NAMALWA (cell line): ENCODE results near the gene KAT6B.

ENCODE experiments used
- DNase-seq: peaks from one replicate; pipeline ENCODE4 v3.0.0-alpha.2; 2015; ENCODE audit warnings: low spot score

Gene KAT6B

DNA sequence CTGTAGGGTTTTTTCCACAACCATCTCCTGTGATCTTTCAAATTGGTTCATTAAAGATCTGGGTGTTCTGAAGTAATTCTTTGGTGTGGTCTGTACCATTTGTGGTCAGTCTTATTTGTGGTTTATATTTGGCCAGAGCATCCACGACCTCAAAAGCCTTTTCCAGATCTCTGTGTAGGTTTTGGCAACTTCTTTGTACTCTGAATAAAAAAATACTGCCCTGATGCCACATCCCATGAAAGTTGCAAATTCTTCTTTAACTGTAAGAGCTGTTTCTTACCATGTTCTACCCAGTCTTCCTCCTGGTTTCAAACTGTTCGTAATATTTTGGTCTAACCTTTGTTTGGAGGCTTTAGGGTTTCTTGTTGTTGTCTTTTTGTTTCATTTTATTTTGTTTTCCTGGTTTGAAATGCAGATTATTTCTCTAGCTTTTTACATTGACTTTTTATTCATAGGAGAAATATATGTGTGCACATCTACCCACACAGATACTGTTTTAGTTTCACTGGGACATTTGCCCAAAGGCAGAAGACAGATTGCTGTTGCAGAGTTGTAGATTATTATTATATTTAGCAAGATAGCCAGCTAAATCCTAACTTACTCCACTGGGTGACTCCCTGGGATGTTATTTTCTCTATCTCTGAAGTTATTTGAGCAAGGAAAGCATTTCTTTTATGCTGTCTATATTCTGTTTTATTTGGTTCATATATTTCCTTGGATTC, 161.8 kb downstream of the KAT6B start:
- DNase-seq, result no peak

DNA sequence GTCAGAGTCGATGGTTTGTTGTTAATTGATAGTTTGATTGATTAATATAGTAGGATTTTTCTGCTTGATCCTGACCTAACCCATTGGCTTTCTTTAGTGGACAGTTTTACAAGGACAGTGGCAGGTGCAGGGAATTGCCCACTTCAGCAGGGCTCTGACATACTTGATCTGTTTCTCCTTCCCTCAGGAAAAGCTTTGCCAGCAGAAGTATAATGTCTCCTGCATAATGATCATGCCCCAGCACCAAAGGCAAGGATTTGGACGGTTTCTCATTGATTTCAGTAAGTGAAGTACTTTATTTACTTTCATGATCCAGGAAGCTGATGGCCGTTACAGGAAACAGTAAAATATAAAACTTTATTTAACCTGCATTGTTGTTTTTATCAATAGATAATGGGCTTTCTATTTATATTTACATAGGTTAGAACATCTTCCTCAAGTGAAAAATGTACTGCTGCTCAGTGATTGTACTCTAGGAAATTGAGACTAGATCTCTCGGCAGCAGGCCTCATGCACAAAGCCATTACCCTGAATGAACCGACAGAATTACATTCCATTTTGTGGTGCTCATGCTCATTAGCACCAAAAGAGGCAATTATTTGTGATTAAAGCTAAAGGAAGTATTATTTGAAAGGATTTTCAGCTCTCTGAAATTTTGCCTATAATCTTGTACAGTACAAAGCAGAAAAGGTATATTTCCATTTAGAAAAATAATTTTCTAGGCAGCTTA, 162.6 kb downstream of the KAT6B start:
- no peak for DNase-seq

- DNase-seq, result peak; percentile 36
Measured at GRCh38 chr10:74991435-74991834, 165.0 kb downstream of the KAT6B start.

DNA sequence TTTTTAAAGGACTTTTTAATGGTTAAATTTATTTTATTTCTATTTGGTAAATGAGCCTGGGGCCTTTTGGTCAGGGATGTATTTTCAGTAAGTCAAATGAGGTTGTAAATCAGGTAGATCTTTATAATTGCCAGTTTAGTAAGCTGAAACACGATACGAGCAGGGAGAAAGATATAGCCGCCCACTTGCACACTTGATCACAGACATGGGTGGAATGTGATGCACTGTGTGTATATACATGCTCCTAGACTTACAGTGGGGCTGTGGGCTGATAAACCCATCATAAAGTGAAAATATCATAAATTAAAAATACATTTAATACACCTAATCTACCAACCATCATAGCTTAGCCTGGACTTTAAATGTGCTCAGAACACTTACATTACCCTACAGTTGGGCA, 165.7 kb downstream of the KAT6B start:
- no peak for DNase-seq

DNA sequence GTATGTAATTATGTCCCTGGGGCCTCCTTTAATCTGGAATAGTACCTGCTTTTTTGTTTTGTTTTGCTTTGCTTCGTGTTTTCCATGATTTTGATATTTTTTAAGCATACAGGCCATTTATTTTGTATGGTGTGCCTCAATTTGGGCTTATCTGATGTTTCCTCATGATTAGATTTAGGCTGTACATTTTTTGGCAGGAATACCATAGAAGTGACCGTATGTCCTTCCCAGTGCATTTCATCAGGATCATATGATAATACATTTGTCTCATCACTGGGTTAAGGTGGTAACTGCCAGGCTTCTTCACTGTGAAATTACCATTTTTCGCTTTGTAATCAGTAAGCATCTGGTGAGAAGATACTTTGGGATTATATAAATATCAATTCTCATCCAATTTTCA, 167.2 kb downstream of the KAT6B start:
- DNase-seq, result no peak

GRCh38 chr10:74994854-74995253, 168.5 kb downstream of the KAT6B start:
- no peak for DNase-seq

DNA sequence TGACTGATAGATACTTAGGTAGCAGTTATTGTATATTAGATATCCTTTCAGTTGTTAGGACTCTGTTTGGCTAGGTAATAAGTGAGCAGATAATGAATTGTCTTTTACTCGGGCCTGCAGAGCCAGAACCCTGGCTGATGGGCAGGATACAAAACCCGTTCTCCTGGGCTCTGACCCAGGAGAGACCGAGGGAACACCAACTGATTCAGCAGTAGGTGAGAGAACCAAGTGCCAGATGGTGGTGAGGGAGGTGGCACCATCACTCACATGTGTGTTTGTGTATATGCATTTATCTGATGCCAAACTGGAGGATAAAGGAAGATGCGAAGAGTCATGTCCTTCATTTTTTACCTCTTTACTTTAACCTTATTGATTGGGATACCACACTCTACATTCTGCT, 169.4 kb downstream of the KAT6B start:
- no peak for DNase-seq

- no peak for DNase-seq
Measured at GRCh38 chr10:74997163-74997562, 170.8 kb downstream of the KAT6B start.

- DNase-seq, result peak; percentile 5
Measured at GRCh38 chr10:75000748-75001321, 174.4 kb downstream of the KAT6B start.

- DNase-seq, result no peak
Measured at GRCh38 chr10:75001715-75002350, 175.4 kb downstream of the KAT6B start.

GRCh38 chr10:75002351-75002725, 175.9 kb downstream of the KAT6B start:
- no peak for DNase-seq

DNA sequence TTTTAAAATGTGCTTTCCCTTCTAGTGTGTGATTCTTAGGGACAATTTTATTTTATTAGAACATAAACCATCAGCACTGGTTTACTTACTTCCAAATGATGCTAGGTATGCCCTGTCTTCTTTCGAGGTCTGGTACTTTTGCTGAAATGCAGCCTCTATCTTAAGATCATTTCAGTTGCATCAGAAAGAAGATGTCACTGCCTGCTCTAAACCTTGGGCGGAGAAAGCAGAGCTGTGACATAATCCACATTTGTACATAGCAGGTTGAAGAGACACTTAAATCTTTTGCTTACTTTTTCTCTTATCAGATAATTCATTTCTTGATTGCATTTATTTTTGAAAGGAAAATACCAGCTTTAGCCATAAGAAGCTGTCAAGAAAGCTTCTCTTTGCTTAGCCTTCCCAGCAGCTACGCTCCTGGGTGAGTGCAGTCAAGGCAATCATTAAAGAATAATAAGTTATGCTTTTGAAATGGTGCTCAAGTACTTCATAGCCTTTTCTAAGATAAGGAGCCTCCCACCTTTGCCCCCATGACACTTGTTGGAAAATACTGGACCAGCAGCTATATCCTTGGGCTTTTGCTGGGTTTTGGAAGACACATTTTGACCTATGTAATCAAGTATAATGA, 176.7 kb downstream of the KAT6B start:
- DNase-seq, result no peak

GRCh38 chr10:75003891-75004290, 177.5 kb downstream of the KAT6B start:
- no peak for DNase-seq

DNA sequence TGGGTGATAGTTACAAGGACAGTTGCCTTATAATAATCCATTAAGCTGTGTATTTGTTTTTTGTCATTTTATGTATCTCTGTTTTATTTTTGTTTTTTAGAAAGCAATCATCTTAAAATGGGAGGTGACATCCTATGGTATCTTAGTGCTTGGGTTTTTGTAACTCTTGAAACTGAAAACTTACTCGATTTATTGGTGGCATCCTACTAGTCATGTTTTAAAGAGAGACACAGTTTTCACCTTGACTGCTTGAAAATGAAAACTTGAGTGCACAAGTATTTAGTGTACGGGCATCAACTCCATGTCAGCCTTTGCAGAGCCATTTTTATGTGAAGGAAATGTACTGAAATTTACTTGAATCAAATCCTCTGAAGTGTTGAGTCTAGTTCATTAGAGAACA, 181.2 kb downstream of the KAT6B start:
- no peak for DNase-seq

- DNase-seq, result no peak
Measured at GRCh38 chr10:75008952-75009351, 182.6 kb downstream of the KAT6B start.

DNA sequence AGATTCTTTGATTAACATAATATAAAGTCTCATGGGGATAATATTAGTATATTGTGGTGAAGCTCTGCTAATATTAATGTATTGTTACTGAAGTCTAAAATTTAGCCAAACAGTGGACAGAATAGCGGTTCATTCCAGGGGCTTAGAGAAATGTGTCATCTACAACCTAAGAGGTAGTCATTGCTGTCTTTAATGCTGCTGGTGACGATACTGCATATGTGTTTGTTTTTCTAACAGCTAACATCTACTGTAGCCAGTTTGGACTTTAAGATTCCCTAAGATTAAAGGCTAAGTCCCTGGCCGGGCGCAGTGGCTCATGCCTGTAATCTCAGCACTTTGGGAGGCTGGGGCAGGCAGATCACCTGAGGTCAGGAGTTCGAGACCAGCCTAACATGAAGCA, 183.0 kb downstream of the KAT6B start:
- no peak for DNase-seq

DNA sequence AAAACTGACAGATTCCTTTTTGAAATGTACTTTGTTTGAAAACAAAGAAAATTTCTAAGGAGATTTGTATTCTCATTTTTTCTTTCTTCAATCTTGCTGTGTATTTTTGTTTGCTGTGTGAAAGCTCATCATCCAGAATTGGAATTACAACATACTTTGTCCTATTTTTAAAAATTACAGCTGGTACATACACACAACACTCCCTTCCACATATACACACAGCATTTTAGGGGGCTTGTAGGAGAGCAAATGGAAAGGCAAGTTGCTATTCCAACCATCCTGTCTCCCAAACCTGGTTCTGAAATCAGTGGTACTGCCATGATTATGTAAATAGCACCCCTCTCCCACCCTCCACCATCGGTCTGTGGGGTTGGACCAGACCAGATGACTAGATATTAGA, 184.0 kb downstream of the KAT6B start:
- no peak for DNase-seq

DNA sequence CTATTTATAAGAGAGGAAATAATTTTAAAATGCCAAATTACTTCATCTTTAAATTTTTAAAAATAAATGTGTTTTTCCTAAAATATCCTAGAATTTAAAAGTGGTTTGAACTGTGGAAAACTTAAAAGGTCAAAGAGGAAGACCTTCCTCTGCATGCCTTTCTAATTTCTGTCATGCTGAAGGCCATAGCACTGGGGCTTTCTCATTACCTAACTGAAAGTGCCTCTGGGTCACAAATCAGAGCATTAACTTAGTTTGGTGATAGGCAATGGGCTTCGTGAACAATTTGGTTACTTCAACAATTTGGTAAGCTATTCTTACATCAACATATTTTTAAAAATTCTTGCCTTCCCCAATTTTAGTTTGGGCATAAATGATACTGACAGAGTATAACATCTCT, 184.8 kb downstream of the KAT6B start:
- DNase-seq, result no peak

DNA sequence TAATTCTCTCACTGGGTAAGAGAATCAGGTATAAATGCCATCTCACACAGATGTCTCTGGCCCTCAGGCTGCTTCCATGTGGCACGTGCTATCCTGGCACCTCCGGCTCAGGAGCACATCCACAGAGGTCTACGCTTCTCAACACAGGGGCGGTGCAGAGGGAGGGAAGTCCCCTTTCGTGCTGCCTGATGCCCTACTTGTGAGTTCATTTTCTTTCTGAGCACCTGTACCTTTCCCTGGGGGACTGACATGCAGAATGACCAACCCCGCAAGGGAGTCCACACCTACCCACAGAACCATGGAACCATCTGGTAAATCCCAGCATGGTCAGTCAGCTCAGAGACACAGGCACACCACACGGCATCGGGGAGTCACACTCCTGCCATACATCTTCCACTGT, 186.1 kb downstream of the KAT6B start:
- no peak for DNase-seq

DNA sequence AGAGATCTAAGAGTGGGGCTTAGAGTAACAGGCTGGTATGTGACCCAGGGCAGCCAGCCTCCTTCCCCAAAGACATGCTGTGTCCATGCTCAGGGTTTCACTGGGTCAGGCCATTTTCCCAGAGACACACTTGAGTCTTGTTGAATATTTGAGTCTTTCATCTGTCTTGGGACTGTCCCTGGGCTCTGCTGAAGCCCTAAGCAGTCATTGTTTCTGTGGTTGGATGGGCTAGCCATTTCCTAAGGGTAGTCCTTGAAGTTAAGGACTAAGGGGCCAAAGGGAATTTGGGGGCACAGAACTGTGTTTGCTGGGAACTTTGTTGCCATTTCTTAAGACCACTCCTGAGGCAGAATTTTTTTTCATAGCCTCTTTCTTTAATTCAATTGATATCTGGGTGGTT, 186.6 kb downstream of the KAT6B start:
- no peak for DNase-seq

GRCh38 chr10:75013522-75013921, 187.1 kb downstream of the KAT6B start:
- DNase-seq, result no peak

- DNase-seq, result no peak
Measured at GRCh38 chr10:75014516-75015230, 188.3 kb downstream of the KAT6B start.
